Measurements from ENCODE around the gene LDLRAD3. TPM values are rescaled to one million over a fixed set of nuclear protein-coding genes. Genes with fewer than 3 reads are reported as not detected.

LDLRAD3 gene
- polyA plus RNA-seq, 1 donor (not counting 4 experiments of a cell fraction or from before 2014, with no cell fraction given) = 13.1 TPM

- Histone ChIP-seq H3K4me2 (ENCODE audit: control insufficient read depth, extremely low read depth, insufficient read depth, low read depth, low read length) (no peak overlapping the region), H2AFZ (ENCODE audit: control insufficient read depth, low read length) (no peak overlapping the region), H3K27me3 (ENCODE audit: control insufficient read depth, extremely low read depth, insufficient read depth, low read length) (no peaks in the 10 kb centered on the region), H3K27ac (ENCODE audit: control insufficient read depth, insufficient read depth, low read length) (no peak overlapping the region), H3K9me1 (ENCODE audit: control insufficient read depth, extremely low read depth, insufficient read depth, low read length) (no peaks in the 10 kb centered on the region), H4K20me1 (ENCODE audit: control insufficient read depth, extremely low read depth, insufficient read depth, low read length) (no peaks in the 10 kb centered on the region), H3K4me3 (ENCODE audit: control insufficient read depth in 2 of 3, extremely low read depth in 1 of 3, insufficient read depth in 2 of 3, low read depth in 1 of 3, low read length in 3 of 3) (no peak overlapping the region), H3K36me3 (ENCODE audit: control insufficient read depth in 2 of 2, extremely low read depth in 1 of 2, insufficient read depth in 2 of 2, low read length in 2 of 2) (peaks cover 0 to 10% of the 10 kb centered on the region in 2 experiments), H3K79me2 (ENCODE audit: control insufficient read depth, insufficient read depth, low read length) (no peaks in the 10 kb centered on the region), H3K9me3 (ENCODE audit: control insufficient read depth, low read depth, low read length) (no peaks in the 10 kb centered on the region), H3K4me1 (ENCODE audit: control insufficient read depth, extremely low read depth, insufficient read depth, low read length) (no peaks in the 10 kb centered on the region), H3K9ac (ENCODE audit: control insufficient read depth, extremely low read depth, insufficient read depth, low read length) (no peak overlapping the region)
- no peak for FAIRE-seq
- no peak for DNase-seq (ENCODE audit: low read depth, low spot score)
- dilution Hi-C loops (cut with MboI; ENCODE audit: extremely low pct_ligation_motif_present, low sequenced_read_pairs) = no loop called here
- TF ChIP-seq CTCF (optimal IDR thresholded peaks at IDR 0.05 in 1 of 3, IDR thresholded peaks at IDR 0.05 in 1 of 3, conservative IDR thresholded peaks at IDR 0.05 in 1 of 3; ENCODE audit: extremely low read depth in 1 of 3, insufficient read depth in 2 of 3, low read length in 3 of 3) = no peak
- no peak for TF ChIP-seq EZH2 (IDR thresholded peaks at IDR 0.05; ENCODE audit: low read length)
Observed at GRCh38 chr11:36107547-36107946, 163.7 kb downstream of the LDLRAD3 start.

- no peak overlapping the region for H3K4me2 ChIP-seq (ENCODE audit: control insufficient read depth, extremely low read depth, insufficient read depth, low read depth, low read length)
- H3K9ac ChIP-seq (ENCODE audit: control insufficient read depth, extremely low read depth, insufficient read depth, low read length) = no peak overlapping the region
- H3K79me2 ChIP-seq (ENCODE audit: control insufficient read depth, insufficient read depth, low read length) = no peaks in the 10 kb centered on the region
- H3K27ac ChIP-seq (ENCODE audit: control insufficient read depth, insufficient read depth, low read length) = no peak overlapping the region
- no peak overlapping the region for H3K4me3 ChIP-seq (ENCODE audit: control insufficient read depth in 2 of 3, extremely low read depth in 1 of 3, insufficient read depth in 2 of 3, low read depth in 1 of 3, low read length in 3 of 3)
- no peaks in the 10 kb centered on the region for H3K27me3 ChIP-seq (ENCODE audit: control insufficient read depth, extremely low read depth, insufficient read depth, low read length)
- no peaks in the 10 kb centered on the region for H3K9me1 ChIP-seq (ENCODE audit: control insufficient read depth, extremely low read depth, insufficient read depth, low read length)
- no peaks in the 10 kb centered on the region for H3K9me3 ChIP-seq (ENCODE audit: control insufficient read depth, low read depth, low read length)
- H3K4me1 ChIP-seq (ENCODE audit: control insufficient read depth, extremely low read depth, insufficient read depth, low read length) = no peaks in the 10 kb centered on the region
- no peak for FAIRE-seq
- dilution Hi-C loops (cut with MboI; ENCODE audit: extremely low pct_ligation_motif_present, low sequenced_read_pairs) = no loop called here
- no peak for DNase-seq (ENCODE audit: low read depth, low spot score)
- TF ChIP-seq CTCF (optimal IDR thresholded peaks at IDR 0.05 in 1 of 3, IDR thresholded peaks at IDR 0.05 in 1 of 3, conservative IDR thresholded peaks at IDR 0.05 in 1 of 3; ENCODE audit: extremely low read depth in 1 of 3, insufficient read depth in 2 of 3, low read length in 3 of 3) (no peak), EZH2 (IDR thresholded peaks at IDR 0.05; ENCODE audit: low read length) (no peak)
- H2AFZ ChIP-seq (ENCODE audit: control insufficient read depth, low read length) = no peak overlapping the region
- H4K20me1 ChIP-seq (ENCODE audit: control insufficient read depth, extremely low read depth, insufficient read depth, low read length) = no peaks in the 10 kb centered on the region
- peaks cover 0 to 13% of the 10 kb centered on the region in 2 experiments for H3K36me3 ChIP-seq (ENCODE audit: control insufficient read depth in 2 of 2, extremely low read depth in 1 of 2, insufficient read depth in 2 of 2, low read length in 2 of 2)
Observed at GRCh38 chr11:36108881-36109589, 165.2 kb downstream of the LDLRAD3 start.

Measured in keratinocyte (primary cell).